RPMI8226 (cell line): ENCODE measurements around the gene HYAL2.
A peak's percentile ranks its signal among the peaks of the same experiment; 100 is the strongest.

ENCODE experiments used
- DNase-seq: peaks from one replicate; pipeline ENCODE4 v3.0.0-alpha.2; 2015

The HYAL2 gene

GRCh38 chr3:50302095-50303012, 20.2 kb downstream of the HYAL2 start:
- DNase-seq: no peak

GRCh38 chr3:50300681-50301254, 21.8 kb downstream of the HYAL2 start:
- no peak for DNase-seq

GRCh38 chr3:50299929-50300680, 22.4 kb downstream of the HYAL2 start:
- DNase-seq: peak; percentile 54

GRCh38 chr3:50299638-50299928, 23.0 kb downstream of the HYAL2 start:
- DNase-seq: no peak

DNA sequence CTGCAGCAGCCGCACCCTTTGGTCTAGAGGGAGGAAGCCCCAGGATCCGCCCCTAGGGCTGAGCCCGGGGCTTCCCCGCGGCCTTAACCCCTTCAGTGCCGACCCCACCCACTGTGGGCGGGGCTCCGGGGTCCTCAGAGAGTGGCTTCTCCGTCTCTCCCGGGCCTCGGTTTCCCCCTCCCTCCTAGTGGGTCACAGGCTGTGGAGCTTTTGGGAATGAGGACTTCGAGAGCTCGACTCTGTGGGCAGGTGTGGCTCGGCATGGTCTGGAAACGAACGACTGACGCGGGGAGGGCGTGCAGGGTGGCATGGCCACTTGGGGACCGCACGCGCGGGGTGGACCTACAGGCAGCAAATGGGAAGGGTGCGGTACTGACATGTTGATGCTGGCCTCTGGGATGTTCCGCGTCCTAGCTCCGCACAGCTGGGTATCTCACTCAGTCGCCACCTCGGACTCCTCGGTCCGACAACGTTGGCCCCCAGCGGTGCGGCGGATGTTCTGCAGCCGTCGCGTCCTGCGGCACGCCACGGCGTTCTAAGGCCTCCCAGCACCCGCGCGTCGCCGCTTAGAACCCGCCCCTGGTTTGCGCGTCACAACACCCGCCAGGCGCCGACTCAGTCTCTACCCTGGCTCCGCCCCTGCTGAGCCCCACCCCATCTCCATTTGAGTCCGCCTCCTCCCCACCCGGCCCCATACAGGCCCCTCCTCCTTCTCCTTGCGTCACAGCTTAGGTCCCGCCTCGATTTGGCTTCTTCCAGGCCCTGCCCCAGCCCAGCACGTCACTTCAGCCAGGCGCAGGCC, 23.5 kb downstream of the HYAL2 start, which contains the start of the genes HYAL3 and NAA80:
HYAL3 (minus strand) TSS at position 570 of the 802 bp plus-strand sequence. CDS start 3,803 bp downstream, outside the sequence.
NAA80 (minus strand) TSS at position 570 of the 802 bp plus-strand sequence. CDS start 1,942 bp downstream, outside the sequence.
- peak; percentile 99 for DNase-seq

- no peak for DNase-seq
These were observed 24.4 kb downstream of the HYAL2 start for GRCh38 chr3:50297896-50298725.

DNA sequence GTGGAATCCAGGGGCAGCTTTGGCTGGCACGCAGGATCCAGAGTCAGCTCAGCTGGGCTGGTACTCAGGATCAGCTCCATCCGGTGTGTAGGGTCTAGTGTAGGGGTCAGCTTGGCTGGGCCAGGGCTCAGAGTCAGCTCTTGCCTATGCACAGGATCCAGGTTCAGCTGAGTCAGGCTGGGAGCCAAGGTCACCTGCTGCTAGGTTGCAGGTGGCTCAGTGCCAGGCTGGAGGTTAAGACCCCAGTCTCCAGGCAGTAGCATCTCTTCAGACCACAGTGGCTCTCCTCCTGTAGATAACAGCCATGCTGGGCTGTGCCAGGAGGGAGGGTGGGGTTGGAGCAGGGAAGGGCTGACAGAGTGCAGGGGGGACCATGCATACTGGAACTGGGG, 25.2 kb downstream of the HYAL2 start:
- DNase-seq: no peak

- DNase-seq: no peak
These were observed 25.7 kb downstream of the HYAL2 start for GRCh38 chr3:50296721-50297383.

DNA sequence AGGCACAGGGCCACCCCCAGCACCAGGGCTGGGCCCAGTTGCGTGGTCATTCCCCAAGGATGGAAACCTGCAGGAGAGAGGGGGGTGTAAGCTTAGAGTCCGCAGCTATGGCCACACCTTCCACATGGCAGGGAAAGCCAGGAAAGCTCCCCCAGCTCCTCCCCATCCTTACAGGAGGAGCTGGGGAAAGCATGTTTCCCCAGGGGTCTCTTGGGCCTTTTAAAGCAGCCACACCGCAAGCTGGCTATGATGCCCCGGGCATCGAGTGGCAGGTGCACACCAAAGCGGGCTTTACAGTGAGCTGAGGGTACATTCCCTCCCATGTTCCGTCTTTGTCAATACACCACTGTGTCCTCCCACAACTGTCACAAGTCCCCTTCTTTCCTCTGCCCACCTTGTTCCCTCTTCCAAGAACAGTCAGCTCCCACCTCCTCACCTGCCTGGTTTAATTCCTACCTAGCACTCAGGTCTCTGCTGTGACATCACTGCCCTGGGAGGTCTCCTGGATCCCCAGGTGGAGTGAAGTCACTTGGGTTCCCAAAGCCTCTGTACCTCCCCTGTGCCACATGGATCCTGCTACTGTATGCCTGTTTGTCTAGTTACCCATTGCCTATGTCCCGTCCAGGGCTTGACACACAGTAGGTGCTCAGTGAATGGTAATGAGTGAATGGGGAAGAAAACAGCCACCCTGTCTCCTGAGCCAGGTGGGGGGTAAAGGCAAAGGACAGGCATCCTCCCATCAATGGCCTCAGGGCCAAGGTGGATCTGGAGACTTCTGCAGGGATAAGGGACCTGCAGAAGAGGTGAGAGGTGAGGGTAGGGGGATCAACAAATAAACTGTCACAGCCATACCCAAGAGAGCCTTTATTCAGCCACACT, 26.8 kb downstream of the HYAL2 start:
- no peak for DNase-seq

DNA sequence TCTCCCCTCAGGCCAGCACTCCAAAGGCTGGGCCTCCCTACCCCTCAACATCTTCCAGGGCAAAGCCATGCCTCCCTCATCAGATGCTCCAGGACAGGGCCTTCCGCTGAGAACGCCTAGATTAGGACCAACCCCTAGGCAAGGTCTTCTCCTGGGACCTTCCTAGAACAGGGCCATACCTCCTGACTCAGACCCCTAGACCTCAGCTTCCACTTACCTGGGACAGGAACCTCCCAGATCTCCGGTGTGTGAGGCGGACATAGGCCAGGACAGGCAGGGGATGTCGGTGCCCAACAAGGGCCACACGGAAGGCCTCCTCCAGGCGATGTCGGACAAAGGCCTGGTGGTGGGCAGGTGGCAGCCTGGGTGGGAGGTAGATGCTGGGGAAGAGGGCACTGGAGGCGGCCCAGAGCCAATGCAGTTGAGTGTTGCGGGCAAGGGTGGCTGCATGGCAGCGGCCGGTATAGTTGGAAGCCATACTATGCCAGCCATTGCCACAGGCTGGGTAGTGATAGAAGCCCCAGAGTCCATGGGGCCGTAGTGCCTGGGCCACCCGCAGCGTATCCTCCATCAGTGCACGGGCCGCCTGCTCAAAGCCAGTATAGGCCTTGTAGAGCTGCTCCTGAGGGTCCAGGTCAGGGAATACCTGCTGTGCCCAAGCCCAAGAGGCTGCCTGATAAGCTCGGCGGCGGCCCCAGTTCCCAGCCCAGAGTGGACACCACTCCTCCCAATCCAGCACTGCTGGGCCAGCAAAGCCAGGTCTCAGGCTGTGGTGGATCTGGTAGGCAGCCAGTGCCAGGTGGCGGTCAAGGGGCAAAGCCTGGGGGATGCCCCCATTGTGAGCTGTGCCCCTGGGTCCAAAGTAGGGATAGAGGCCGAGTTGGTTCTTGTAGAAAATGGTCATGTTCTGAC, 27.8 kb downstream of the HYAL2 start:
- DNase-seq: no peak

- no peak for DNase-seq
These were observed 28.5 kb downstream of the HYAL2 start for GRCh38 chr3:50294089-50294488.

DNA sequence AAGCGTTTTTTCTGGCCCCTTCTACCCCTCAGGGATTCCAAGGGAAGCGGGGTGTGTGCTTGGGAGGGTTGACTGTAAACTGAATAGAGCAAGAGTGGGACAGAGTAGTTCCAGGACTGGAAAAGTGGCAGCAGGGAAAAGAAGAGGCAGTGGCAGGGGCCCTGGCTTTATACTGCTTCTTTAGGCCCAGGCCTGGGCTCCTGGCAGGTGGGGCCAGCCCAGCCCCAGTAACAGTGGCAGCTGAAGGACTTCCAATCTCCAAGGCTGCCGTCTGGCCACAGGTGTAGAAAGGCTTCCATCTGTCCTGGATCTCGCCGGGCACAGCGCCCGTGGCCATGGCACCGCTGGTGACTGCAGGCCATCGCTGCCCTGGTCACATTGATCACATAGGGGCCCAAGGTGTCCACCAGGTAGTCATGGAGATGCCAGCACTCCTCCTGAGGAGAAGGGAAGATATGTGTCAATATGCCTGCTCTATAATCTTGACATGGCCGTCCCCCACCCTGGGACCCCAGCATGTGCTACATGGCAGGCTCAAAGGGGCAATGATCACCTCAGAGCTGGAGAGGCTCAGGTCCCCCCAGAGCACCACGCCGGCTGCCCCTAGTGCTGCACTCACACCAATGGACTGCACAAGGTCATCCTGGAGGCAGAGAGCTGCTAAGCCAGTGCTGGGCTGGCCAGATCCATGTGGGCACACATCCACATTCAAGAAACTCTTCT, 29.3 kb downstream of the HYAL2 start:
- no peak for DNase-seq

- peak; percentile 98 for DNase-seq
These were observed 30.1 kb downstream of the HYAL2 start, which contains the start of gene IFRD2 for GRCh38 chr3:50292159-50293078. Gene IFRD2 (minus strand): TSS chr3:50292429. CDS start chr3:50292274, 155 bp downstream.

DNA sequence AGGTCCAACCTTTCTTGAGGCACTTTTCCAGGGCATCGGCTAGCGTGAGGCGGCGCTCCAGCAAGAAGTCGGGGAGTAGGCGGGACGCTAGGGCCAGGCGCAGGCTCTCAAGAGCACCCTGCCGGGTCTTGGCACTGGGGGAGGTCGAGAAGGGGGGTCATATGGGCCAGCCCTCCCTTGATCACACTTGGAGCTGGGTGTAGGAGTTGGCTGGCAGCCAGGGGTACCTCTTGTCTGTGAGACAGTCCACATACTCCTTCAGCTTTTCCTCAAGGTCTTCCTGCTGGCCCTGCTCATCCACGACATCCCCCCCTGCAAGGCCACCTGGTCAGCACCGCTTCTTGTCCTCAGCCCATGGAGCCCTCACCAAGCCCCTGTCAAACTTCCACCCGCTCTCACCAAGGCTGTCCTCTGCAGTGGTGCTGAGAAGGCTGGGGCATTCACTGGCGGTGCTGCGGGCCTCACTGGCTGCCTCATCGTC, 32.3 kb downstream of the HYAL2 start:
- no peak for DNase-seq

DNA sequence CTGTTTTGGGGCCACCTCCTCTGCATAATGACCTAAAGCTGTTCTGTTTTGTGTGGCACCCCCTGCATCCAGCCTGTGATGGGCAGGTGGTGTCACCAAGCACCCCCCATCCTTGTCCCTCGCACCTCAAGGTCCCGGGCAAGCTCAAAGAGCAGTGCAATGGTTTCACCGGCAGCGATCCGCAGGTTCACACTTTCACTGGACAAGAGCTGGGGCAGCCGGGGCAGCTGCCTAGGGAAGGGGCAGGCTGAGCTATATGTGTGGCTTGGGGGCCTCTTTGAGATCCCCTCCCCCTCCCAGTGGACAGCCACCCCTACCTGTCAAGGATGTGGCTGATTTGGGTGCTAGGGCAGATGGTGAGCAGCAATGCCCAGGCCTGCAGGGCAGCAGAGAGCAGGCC, 33.4 kb downstream of the HYAL2 start:
- DNase-seq: no peak

GRCh38 chr3:50288387-50289007, 34.0 kb downstream of the HYAL2 start:
- no peak for DNase-seq
